Progenitor cell of endocrine pancreas (in vitro differentiated cells): ENCODE data around the gene SLC24A5. TPM values are rescaled to one million over a fixed set of nuclear protein-coding genes. Genes with fewer than 3 reads are reported as not detected.

Source experiments
- DNase-seq: peaks from one replicate; pipeline ENCODE4 v3.0.0; 2021; ENCODE audit warnings: low spot score; ENCODE audit not compliant: unreplicated experiment
- H3K27ac Mint-ChIP-seq: 2 replicates; pipeline ENCODE4 v1.8.0; 2021; ENCODE audit warnings: mild to moderate bottlenecking, moderate library complexity, mixed read lengths
- H3K27me3 Mint-ChIP-seq: 2 replicates; pipeline ENCODE4 v1.8.0; 2021; ENCODE audit warnings: mixed read lengths
- H3K36me3 Mint-ChIP-seq: 2 replicates; pipeline ENCODE4 v1.8.0; 2022; ENCODE audit warnings: mixed read lengths; ENCODE audit not compliant: insufficient read depth
- H3K4me1 Mint-ChIP-seq: 2 replicates; pipeline ENCODE4 v1.8.0; 2021; ENCODE audit warnings: low read depth, mixed read lengths
- H3K4me3 Mint-ChIP-seq: 2 replicates; pipeline ENCODE4 v1.8.0; 2021; ENCODE audit warnings: low read depth, mild to moderate bottlenecking, moderate library complexity, mixed read lengths
- H3K9me3 Mint-ChIP-seq: 2 replicates; pipeline ENCODE4 v1.8.0; 2021; ENCODE audit warnings: low read depth, mixed read lengths
- CTCF ChIP-seq: fragments of 200-600 bp; sonication (generic); IDR thresholded peaks from one replicate; pipeline ENCODE4 v1.5.0; 2021; ENCODE audit warnings: antibody characterized with exemption, mild to moderate bottlenecking; ENCODE audit not compliant: unreplicated experiment
- total RNA-seq: library from RNA; stranded (reverse); gene quantifications from 2 replicates; pipeline ENCODE4 v1.2.1, GENCODE V29; 2021

SLC24A5 gene
- total RNA-seq, 1 donor from 2014 or later = not detected

GRCh38 chr15:48186271-48186670, 65.5 kb downstream of the SLC24A5 start:
- Mint-ChIP-seq H3K27me3 (peaks cover 8% of the 10 kb centered on the region), H3K27ac (no peak overlapping the region)

GRCh38 chr15:48190932-48191573, 70.3 kb downstream of the SLC24A5 start:
- TF ChIP-seq CTCF = no peak
- H3K9me3 Mint-ChIP-seq = no peaks in the 10 kb centered on the region
- H3K27ac Mint-ChIP-seq = peak overlapping the region; percentile 30
- peaks cover 7% of the 10 kb centered on the region for H3K4me1 Mint-ChIP-seq
- no peaks in the 10 kb centered on the region for H3K36me3 Mint-ChIP-seq
- peak; percentile 87 for DNase-seq
- H3K27me3 Mint-ChIP-seq = peaks cover 9% of the 10 kb centered on the region
- peak overlapping the region; percentile 0 for H3K4me3 Mint-ChIP-seq

More at GRCh38 chr15:48186271-48186670, 65.5 kb downstream of the SLC24A5 start:
- no peak for DNase-seq
- Mint-ChIP-seq H3K9me3 (no peaks in the 10 kb centered on the region), H3K36me3 (no peaks in the 10 kb centered on the region), H3K4me1 (peaks cover 5% of the 10 kb centered on the region), H3K4me3 (no peak overlapping the region)
- no peak for TF ChIP-seq CTCF

GRCh38 chr15:48191574-48192225, 70.9 kb downstream of the SLC24A5 start, which contains the start of gene CTXN2:
TSS of gene CTXN2 (plus strand) at chr15:48191665. CDS start at chr15:48201301, 9,636 bp downstream.
- no peak for TF ChIP-seq CTCF
- peaks cover 7% of the 10 kb centered on the region for H3K4me1 Mint-ChIP-seq
- H3K27me3 Mint-ChIP-seq = peaks cover 9% of the 10 kb centered on the region
- H3K4me3 Mint-ChIP-seq = peak within 1 kb of the TSS; percentile 0
- DNase-seq = no peak
- H3K9me3 Mint-ChIP-seq = no peaks in the 10 kb centered on the region
- no peaks in the 10 kb centered on the region for H3K36me3 Mint-ChIP-seq
- peak within 1 kb of the TSS; percentile 30 for H3K27ac Mint-ChIP-seq

Other genes starting within 250 kb of the SLC24A5 start
- gene MYEF2, start 57.3 kb downstream of the SLC24A5 start, total RNA-seq = 126 and 128 TPM in 2 replicates
- gene CTXN2, start 70.7 kb downstream of the SLC24A5 start, total RNA-seq = 0.16 and 0.38 TPM in 2 replicates
- gene SLC12A1, start 85.3 kb downstream of the SLC24A5 start, total RNA-seq = 0.16 TPM in 1 of 2 replicates, not detected in the other
- gene DUT, start 210.4 kb downstream of the SLC24A5 start, total RNA-seq = 72.8 and 77.1 TPM in 2 replicates